Stimulated activated CD4-positive, alpha-beta T cell treated with anti-CD3 and anti-CD28 coated beads, Interleukin-4, amount 100 ng/mL, for 4 hours (primary cell): ENCODE measurements around the gene CHML.

Experiments
- DNase-seq, 2 experiments: peaks; one replicate each; pipeline ENCODE4 v3.0.0-alpha.2; 2020

Gene CHML

GRCh38 chr1:241644259-241644658 lies 4.1 kb upstream of the CHML start:
- no peak for DNase-seq

- no peak for DNase-seq
Measured at GRCh38 chr1:241642593-241642944, 2.4 kb upstream of the CHML start.

- no peak for DNase-seq
Measured at GRCh38 chr1:241641773-241642592, 1.8 kb upstream of the CHML start.

- DNase-seq, result no peak
Measured at GRCh38 chr1:241640867-241641622, 876 bp upstream of the CHML start.

- DNase-seq, result peak; percentile 22 to 29
Measured at GRCh38 chr1:241639623-241640148, 483 bp downstream of the CHML start.

- no peak for DNase-seq
Measured at GRCh38 chr1:241638909-241639622, 1.1 kb downstream of the CHML start.

- no peak for DNase-seq
Measured at GRCh38 chr1:241638099-241638682, 2.0 kb downstream of the CHML start.

GRCh38 chr1:241637604-241638003 lies 2.6 kb downstream of the CHML start:
- DNase-seq, result no peak

GRCh38 chr1:241637046-241637590 lies 3.1 kb downstream of the CHML start:
- DNase-seq, result no peak

- DNase-seq, result no peak
Measured at GRCh38 chr1:241636291-241636690, 3.9 kb downstream of the CHML start.

GRCh38 chr1:241635556-241636152 lies 4.5 kb downstream of the CHML start:
- no peak for DNase-seq

- no peak for DNase-seq
Measured at GRCh38 chr1:241632987-241633386, 7.2 kb downstream of the CHML start.

- DNase-seq, result peak in 1 of 2 experiments; percentile 11
Measured at GRCh38 chr1:241631674-241632073, 8.5 kb downstream of the CHML start.

- no peak for DNase-seq
Measured at GRCh38 chr1:241630899-241631298, 9.3 kb downstream of the CHML start.

- DNase-seq, result no peak
Measured at GRCh38 chr1:241630476-241630875, 9.7 kb downstream of the CHML start.

- DNase-seq, result no peak
Measured at GRCh38 chr1:241630005-241630404, 10.2 kb downstream of the CHML start.

- DNase-seq, result peak in 1 of 2 experiments; percentile 40
Measured at GRCh38 chr1:241627453-241628259, 12.5 kb downstream of the CHML start.

GRCh38 chr1:241624935-241625334 lies 15.2 kb downstream of the CHML start:
- no peak for DNase-seq

- DNase-seq, result no peak
Measured at GRCh38 chr1:241622669-241623068, 17.5 kb downstream of the CHML start.

GRCh38 chr1:241617426-241617825 lies 22.7 kb downstream of the CHML start:
- no peak for DNase-seq
